GM19328 (cell line): ENCODE measurements around the gene SLAMF9.

ENCODE experiments used
- ATAC-seq: cut with Tn5 transposase; IDR thresholded peaks from one replicate; pipeline ENCODE4 v1.9.1; 2021; ENCODE audit warnings: mild to moderate bottlenecking, moderate library complexity; ENCODE audit not compliant: unreplicated experiment

SLAMF9 gene

DNA sequence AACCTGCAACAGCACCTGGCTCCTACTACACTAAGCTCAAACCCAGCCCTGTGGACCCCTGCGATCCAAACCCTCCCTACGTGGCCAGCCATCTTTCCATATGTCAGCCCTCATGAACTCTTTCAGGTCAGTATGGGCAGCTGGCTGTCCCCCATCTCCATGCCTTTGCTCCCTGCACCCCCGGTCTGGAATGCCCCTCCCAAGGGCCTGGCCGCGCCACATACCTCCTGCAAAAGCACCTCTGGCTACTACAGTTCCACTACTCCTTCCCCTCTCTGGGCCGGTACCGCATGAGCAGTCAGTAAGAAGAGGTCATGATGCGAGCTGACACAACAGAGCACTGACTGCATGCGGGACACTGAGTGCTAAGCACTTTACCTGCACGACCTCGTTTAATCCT, 18.7 kb downstream of the SLAMF9 start:
- no peak for ATAC-seq

DNA sequence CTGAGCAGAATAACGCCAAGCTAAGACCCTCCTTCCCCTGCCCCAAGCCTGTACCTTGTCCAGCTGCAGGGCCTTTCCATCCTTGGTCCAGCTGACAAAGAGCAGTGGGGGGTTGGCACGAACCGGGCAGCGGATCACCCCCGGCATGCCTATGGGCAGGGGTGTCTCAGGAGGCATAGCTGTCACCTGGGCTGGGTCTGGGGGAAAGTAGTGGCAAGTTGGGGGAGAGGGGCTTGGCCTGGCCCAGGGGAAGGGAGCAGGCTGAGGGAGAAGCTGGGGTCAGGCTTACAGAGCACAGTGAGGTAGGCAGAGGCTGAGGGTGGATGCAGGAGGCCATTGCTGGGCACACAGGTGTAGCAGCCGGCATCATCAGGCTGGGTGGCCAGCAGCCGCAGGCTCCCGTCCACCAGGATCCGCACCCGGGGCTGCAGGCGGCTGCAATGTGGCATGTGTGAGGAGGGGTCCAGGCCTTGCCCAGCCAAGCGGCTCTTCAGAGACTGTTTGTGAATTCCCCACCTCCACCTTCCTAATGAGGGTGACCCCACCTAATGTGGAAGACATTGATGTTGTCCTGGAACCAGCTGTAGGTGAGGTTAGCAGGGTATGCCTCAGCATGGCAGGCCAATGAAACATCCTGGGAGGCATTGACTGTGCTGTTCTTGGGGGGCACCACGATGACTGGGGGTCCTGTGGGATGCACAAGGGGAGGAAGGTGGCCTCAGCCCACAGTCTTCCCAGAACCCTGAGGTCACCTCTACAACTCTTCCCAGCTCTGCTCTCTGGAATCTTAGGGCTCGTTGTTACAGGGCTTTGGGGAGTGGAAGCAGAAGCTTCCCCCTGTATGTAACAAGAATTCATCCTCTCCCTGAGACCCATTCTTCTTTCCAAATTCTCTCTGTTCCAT, 19.6 kb downstream of the SLAMF9 start:
- no peak for ATAC-seq

DNA sequence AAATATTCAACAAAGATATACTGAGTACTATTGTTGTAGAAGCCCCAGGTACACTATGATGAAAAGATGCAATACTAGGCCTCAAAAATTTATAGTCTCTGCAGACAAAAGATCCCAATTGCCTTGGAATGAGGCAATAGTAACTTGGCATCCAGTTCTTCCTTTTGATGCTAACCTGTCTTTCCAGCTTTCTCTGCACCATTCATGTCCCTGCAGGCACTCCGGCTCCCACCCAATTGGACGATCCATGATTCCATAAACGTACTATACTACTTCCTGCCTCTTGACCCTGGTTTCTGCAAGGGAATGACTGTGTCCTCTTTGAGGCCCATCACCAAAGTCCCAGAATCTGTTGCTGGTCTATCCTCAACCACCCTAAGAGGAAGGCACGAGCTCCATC, 20.7 kb downstream of the SLAMF9 start:
- ATAC-seq, result no peak

DNA sequence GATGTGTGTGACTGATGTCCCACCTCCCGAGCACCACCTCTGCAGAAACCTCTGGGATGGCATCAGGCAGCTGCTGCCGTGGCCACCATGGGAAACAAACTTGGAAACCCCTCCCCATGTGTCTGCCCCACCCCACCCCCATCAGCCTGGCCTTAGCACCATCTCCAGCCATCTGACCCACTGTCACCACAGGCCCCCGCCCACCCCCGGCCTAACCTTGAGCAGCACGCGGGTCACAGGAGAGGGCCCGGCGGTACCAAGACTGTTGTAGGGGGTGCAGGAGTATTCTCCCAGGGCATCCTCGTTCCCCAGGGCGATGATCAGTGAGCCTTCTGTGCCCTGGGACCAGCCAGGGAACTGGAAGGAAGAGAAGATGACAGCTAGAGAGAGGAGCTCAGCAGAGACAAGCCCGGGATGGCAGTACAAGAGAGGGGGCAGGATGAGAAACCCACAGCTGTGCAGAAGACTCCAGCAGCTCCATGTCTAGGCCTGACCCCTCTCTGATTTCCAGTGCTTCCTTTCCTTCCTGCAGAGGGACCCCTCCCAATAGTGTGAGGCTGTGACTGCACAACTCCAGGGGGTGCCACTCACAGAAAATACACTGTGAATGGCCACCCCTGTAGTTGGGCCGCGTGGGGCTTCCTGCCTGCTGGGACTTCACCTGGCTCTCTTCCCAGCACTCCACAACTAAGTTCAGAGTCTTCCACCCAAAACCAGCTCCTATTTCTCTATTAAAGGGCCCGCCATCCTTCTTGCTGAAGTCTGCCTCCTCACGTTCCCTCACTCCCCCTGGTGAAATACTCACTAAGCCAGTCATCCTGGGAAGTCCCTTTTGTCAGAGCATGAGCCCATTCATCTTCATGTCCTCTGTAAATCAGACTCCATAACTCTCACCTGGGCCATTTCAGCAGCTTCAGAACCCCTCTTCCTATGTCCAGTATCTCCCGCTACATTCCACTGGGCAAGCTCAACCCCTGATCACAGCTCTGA, 21.4 kb downstream of the SLAMF9 start:
- no peak for ATAC-seq

DNA sequence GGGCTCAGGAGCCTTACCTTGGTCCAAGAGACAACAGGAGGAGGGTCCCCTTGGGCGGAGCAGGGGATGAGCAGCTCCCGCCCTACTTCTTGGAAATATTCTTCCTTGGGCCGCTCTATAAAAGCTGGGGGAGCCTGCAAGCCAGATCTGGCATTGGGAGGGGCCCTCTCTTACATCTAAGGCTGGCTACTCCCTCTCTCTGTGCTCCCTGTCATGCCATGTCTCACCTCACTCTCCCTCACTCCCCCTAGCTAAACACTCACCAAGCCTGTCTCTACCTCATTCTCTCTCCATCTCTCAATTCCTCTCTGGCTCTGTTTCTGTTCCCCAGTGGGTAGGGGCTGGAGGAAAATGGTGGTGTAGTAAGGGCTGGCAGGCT, 22.3 kb downstream of the SLAMF9 start:
- no peak for ATAC-seq

DNA sequence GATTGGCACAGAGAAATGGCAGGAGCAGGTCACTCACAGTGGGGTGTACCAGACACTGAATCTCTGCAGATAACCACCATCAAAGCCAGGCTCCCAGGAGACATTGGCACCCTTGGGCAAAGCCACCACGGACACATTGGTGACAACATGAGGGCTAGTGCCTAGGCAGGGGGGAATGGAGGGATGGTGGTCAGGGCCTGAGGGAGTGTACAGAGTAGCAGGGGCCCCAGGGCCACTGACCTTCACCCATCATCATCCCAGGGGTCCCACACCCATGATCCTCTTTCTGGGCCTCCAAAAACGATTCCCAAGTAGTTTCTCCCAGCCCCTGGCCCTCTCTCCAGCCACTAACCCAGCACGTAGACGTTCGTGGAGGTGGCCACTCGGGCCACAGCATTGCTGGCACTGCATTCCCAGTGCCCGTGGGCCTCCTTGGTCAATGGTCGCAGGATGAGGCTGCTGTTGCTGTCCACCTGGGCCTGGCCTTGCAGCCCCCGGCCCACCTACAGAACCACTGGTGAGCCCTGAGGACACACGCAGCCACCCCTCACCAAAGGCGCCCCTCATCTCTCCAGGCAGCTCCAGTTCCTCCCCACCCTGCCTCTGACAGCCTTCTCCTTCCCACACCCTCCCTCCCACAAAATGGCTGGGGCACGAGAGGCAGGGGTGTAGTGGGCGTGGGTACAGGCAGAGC, 22.8 kb downstream of the SLAMF9 start:
- ATAC-seq, result no peak

DNA sequence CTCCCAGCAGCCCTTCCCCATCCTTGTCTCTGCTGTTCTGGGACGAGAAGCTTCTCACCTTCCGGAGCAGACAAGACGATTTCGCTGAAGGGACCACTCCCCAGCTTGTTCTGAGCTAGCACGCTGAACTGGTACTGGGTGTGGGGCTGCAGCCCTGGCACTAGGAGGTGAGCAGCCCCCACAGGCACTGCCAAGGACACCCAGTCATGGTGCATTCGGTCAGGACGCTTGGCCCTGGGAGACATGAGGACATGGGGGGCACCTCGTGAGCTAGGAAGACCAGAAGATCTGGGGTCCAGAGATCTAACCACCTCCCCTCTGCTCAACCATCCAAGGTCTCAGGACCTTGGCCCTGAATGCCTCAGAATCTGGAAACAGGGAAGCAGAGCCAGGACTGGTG, 23.4 kb downstream of the SLAMF9 start:
- ATAC-seq, result no peak

DNA sequence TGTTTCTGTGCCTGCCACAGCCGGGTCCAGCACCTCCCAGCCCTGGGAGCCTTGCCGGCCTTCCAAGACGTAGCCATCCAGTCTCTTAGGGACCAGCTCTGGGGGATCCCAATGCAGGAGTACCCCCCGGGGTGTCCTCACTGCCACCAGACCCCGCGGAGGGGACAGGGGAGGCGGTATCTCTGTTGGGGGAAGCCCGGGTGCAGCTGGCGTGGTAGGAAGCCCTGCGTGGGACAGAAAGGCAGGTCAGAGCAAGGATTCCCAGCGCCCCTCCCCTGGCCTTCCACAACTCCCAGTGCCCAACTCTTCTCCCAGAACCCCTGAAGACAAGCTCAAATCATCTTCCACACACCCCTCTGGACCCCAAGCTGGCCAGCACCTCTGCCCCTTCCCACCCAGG, 23.8 kb downstream of the SLAMF9 start:
- ATAC-seq, result no peak

DNA sequence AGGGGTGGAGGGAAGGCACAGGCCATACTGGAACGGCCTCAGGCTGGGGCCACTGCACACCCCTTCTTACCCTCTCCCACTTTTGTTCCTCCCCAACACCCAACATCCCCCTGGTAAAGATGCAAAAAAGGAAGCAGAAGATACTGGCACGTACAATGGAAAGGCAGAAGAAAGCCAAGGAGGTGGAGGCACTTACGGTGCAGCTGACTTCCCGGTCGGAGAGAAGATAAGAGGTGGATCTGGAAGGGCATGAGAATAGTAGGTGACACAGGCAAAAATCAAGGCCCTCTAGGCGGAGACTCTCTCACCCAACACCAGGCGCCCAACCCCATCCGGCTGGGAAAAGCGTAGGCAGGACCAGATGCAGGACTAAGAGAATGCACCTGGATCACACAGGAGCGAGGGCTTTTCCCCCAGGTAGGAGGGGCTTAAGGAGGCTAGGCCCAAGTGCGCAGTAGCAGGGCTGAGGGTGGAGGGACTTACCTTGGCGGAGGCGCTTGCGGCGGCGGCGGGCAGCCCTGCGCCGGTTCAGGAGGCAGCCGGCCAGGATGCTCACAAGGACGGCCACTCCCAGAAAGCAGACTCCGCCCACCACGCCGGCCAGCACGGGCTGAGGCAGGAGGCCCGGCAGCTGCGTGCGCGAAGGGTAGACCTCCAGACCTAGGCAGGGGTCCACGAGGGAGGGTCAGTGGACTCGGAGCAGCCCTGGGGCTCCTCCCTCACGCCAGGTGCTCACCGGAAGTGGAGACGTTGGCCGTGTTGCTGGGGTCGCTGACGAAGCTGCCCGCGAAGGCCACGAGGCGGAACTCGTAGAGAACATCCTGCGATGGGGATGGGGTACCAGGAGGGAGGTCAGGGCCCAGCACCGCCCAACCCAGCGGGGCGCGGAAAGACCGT, 24.6 kb downstream of the SLAMF9 start:
- no peak for ATAC-seq

DNA sequence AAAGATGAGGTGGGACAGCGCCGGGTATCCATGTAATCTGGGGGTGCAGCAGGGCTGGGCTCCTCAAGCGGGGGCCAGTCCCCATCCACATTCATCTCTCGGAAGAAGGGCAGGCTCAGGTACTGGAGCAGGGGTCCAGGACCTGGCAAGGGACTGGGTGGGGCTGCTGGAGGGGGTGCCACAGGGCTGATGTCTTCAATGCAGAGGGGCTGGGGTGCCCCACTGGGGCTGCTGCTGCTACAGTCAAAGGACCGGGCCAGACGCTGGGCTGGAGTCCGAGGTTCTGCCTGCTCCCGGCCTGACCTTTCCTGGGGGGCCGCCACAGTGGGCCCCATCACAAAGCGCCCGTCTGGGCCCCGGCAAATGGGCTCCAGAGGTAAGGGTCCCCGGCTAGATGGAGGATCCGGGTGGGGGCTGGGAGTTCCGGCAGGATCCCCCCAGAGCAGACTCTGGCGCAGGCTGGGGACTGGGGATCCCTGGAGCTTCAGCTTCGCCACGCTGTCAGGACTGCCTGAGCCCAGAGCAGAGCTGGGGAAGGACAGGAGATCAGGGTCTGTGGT, 25.5 kb downstream of the SLAMF9 start:
- ATAC-seq, result no peak

DNA sequence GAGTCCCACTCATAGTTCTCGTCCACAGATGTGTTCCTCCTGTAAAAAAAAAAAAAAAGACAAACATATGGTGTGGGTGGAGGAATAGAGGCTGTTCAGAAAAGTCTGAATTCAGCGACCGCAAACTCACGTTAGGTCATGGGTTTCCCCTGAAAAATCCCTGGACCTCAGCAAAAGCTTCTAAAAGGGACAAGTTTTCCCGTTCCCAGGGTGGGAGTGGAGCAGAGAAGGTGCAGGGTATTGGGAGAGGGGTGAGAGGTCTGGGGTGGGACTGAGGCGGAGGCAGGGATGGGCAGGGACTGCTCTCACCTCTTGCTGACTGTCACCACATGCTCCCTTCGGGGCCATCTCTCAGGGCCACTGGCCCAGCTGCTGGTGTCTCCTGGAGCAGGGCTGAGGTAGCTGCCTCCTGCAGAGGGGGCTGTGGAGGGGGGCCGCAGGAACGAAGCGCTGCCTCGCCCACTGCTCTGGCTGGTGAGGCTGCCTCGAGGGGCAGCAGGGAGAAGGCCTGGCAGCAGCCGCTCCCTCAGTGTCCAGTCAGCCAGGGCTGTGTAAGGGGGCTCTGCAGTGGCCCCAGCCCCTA, 26.1 kb downstream of the SLAMF9 start:
- no peak for ATAC-seq

DNA sequence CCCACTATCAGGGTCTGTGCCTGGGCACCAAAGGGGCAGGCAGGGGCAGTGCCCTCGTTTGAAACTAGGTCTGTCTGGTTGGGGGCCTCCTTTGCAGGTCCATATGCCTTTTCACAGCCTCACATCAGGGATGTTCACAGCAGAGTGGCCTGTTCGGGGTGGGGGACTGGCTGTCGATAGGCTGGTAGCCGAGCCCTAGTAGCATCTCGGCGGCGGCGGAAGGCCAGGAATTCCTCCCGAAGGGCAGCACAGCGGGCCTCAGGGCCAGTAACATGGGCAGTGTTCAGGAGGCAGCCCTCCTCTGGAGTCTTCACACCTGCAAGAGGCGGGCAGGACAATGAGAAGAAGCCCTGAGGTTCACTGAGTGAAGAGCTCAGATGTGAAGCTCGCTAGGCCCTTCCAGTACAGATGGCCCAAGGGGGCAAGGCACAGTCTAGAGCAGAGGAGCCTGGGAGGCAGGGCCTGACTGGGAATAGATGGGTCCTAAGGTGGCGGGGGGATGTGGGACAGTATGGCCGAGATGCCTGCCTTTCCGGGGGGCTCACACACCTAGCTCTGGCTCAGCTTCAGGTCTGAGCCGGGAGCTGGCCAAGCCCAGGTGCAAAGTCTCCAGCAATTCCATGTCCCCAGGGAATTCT, 26.7 kb downstream of the SLAMF9 start:
- ATAC-seq, result no peak

DNA sequence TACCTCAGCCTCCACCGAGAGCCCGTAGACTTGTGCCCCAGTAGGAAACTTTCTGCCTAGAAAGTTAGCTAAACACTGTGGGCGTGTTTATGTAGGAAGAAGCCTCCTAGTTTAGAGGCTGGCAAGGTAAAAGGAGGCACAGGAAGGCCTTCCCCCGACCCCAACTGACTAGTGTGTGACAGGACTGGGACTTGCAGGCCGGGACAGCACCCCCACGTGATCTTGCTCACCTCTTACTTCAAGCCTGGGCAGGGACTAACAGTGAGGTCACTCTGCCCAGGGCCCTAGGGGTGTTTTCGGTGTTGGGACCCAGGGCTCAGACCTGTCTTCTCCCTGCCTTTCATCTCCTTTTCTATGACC, 28.3 kb downstream of the SLAMF9 start:
- ATAC-seq, result no peak

DNA sequence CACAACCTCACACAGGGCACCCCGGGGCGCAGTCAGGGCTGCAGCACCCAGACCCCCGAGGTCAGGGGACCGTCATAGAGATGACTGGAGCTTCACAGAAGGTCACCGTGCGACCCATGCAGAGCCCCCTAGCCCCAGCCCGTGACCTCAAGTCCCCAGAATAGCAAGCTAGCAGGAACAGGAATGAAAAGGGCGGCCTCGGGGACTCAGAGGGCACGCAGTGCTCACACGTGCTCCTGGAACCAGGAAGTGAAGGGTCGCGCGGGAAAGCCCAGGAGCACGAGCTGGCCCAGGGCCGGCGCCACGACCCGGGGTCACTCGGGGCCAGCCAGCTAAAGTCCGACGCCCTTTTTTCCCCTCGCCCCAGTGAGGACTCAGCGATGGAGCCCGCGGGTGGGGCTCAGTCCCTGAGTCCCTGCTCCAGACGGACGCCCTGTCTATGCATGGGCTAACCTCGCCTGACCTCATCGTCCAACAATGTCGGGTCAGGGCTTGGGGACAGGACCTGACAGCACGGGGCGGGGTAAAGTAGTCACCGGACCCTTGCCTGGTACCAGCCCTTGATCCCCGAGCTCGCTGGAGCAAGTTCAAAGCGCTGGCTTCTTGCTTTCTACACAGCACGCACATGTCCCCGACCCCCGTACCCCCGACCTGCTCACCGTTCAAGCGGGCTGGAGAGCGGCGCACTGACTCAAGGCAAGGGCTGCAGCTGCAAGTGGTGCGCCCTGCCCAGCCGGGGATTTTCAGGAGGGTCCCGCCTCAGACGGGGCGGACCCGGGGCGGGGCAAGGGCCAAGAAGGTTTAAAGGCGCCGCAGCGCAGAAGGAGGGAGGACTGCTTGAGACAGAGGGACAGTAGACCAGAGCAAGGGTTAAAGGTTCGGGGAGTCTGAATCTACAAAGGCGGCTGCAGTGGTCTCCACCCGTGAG, 29.0 kb downstream of the SLAMF9 start, which contains the start of gene TAGLN2:
Gene TAGLN2 (minus strand): TSS at position 717 of the 928 bp plus-strand sequence. CDS start 4,998 bp downstream, outside the sequence.
- peak; percentile 53 for ATAC-seq

DNA sequence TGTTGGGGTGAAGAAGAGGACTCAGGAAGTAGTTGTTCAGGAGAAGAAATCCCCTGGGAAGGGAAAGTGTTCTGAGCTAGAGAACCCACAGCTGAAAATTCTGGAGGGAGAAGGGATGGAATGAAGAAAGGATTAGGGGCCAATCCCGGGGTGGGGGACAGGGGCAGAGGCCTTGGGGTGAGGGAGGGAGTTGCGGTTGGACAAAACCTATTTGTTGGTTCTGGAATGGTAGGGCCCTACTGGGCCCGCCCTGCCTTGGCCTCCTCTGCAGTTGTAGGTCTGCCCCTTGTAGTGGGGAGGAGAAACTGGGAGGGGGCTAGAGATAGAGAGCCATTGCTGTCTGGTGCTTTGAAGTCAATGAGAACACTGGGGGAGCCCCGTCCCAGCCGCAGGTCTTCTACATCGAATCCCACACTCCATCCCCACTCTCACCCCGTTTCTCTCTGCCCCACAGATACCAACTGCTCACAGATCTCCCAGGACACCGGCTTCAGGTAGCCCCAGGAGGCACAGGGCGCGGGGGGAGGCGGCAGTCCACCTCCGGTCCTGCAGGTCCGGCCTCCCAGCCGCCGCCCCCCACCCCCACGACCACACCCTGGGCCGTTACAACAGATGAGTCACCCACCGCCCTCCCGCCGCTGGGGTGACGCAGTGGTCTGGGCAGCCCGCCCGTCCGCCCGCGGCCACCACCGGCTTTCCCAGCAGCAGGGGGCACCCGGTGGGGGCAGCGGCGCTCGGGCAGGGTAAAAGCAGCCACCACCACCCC, 29.8 kb downstream of the SLAMF9 start:
- no peak for ATAC-seq

DNA sequence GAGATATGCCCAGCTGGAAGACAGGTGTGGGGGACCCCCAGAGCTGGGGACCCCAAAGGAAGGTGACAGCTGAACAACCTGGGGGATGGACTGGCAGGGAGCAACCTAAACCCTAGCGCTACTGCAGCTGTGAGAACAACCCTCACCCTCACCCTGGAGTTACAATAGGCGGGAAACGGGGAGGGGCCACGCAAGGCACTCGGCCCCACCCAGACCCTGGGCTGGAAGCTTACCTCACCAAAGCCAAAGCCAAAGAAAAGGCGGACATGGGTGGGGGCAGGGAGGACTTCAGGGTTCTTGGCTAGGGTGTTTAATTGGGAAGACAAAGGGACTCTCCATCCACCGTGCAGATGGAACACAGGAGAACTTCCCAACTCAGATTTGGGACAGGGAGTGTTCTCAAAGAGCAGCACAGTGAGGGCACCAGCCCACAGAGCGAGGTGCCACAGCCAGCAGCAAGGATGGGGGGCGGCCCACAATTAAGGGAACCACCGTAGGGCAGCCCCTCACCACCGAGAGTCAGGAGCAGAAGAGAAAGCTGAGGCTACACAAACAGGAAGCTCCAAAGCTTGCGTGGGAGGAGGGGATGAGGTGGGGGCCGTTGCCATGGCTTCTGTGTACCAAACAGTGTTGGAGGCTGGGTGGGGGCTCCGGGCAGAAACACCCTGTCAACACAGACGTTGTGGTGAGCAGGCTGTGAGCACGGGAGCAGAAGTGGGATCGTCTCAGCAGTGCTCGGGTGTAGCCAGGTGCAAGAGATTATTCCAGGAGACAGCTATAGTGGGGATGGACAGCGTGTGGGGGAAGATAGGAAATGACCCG, 30.6 kb downstream of the SLAMF9 start:
- ATAC-seq, result peak; percentile 31
